Ishikawa (cell line): ENCODE results near the gene TMEM167B.

Source experiments
- CEBPB ChIP-seq: IDR thresholded peaks from 2 replicates; pipeline ENCODE4 v1.6.1; 2012
- CREB1 ChIP-seq: IDR thresholded peaks from 2 replicates; pipeline ENCODE4 v1.6.1; 2012; ENCODE audit warnings: low read depth
- EGR1 ChIP-seq: IDR thresholded peaks from 2 replicates; pipeline ENCODE4 v1.6.1; 2012
- EP300 ChIP-seq: IDR thresholded peaks from 2 replicates; pipeline ENCODE4 v1.6.1; 2012; ENCODE audit warnings: borderline replicate concordance
- FOXM1 ChIP-seq: IDR thresholded peaks from 2 replicates; pipeline ENCODE4 v1.6.1; 2012; ENCODE audit warnings: low read depth, borderline replicate concordance
- NFIC ChIP-seq: IDR thresholded peaks from 2 replicates; pipeline ENCODE4 v1.6.1; 2012
- RAD21 ChIP-seq: IDR thresholded peaks from 2 replicates; pipeline ENCODE4 v1.6.1; 2012; ENCODE audit warnings: low read depth
- REST ChIP-seq: IDR thresholded peaks from 2 replicates; pipeline ENCODE4 v1.6.1; 2012; ENCODE audit warnings: low read depth, mild to moderate bottlenecking
- TAF1 ChIP-seq: IDR thresholded peaks from 2 replicates; pipeline ENCODE4 v1.6.1; 2012; ENCODE audit warnings: low read depth, mild to moderate bottlenecking
- TCF12 ChIP-seq: IDR thresholded peaks from 2 replicates; pipeline ENCODE4 v1.6.1; 2012; ENCODE audit warnings: low read depth
- TEAD4 ChIP-seq: IDR thresholded peaks from 2 replicates; pipeline ENCODE4 v1.6.1; 2012
- YY1 ChIP-seq: IDR thresholded peaks from 2 replicates; pipeline ENCODE4 v1.6.1; 2012; ENCODE audit warnings: low read depth
- ZBTB7A ChIP-seq: IDR thresholded peaks from 2 replicates; pipeline ENCODE4 v1.6.1; 2012; ENCODE audit warnings: low read depth
- TF ChIP-seq, protein P1 (sequence below): IDR thresholded peaks from 2 replicates; pipeline ENCODE4 v1.6.1; 2012
- TF ChIP-seq, protein P2 (sequence below): IDR thresholded peaks from 2 replicates; pipeline ENCODE4 v1.6.1; 2012

Gene TMEM167B

DNA sequence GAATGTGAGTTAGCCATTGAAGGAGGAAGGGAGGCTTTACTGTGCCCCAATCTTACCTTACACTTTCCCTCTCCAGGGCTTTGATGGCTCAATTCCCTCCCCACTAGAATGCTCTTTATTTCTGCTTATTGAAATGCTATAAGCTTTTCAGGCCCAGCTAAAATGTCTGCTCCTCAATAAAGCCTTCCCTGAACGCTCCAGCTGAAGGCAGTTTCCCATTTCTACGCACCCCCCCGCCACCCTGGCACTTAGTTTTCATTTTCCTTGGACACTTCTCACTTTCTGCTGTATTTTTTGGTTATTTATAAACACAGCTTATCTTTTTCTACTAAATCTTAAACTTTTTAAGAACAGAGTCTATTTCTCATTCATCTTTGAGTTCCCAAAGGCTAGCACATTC, 7.1 kb upstream of the TMEM167B start:
- no peak for TF ChIP-seq EGR1
- TF ChIP-seq FOXM1: no peak
- TF ChIP-seq REST: no peak
- no peak for TF ChIP-seq CREB1
- no peak for TF ChIP-seq EP300
- TF ChIP-seq TEAD4: no peak
- no peak for TF ChIP-seq YY1
- TF ChIP-seq, protein P1, sequence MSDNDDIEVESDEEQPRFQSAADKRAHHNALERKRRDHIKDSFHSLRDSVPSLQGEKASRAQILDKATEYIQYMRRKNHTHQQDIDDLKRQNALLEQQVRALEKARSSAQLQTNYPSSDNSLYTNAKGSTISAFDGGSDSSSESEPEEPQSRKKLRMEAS: no peak
- no peak for TF ChIP-seq TAF1
- TF ChIP-seq NFIC: no peak
- no peak for TF ChIP-seq CEBPB
- TF ChIP-seq, protein P2, sequence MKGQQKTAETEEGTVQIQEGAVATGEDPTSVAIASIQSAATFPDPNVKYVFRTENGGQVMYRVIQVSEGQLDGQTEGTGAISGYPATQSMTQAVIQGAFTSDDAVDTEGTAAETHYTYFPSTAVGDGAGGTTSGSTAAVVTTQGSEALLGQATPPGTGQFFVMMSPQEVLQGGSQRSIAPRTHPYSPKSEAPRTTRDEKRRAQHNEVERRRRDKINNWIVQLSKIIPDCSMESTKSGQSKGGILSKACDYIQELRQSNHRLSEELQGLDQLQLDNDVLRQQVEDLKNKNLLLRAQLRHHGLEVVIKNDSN: no peak

- TF ChIP-seq, protein P2: no peak
- TF ChIP-seq TCF12: no peak
Measured at GRCh38 chr1:109083923-109084322, 6.6 kb upstream of the TMEM167B start.

DNA sequence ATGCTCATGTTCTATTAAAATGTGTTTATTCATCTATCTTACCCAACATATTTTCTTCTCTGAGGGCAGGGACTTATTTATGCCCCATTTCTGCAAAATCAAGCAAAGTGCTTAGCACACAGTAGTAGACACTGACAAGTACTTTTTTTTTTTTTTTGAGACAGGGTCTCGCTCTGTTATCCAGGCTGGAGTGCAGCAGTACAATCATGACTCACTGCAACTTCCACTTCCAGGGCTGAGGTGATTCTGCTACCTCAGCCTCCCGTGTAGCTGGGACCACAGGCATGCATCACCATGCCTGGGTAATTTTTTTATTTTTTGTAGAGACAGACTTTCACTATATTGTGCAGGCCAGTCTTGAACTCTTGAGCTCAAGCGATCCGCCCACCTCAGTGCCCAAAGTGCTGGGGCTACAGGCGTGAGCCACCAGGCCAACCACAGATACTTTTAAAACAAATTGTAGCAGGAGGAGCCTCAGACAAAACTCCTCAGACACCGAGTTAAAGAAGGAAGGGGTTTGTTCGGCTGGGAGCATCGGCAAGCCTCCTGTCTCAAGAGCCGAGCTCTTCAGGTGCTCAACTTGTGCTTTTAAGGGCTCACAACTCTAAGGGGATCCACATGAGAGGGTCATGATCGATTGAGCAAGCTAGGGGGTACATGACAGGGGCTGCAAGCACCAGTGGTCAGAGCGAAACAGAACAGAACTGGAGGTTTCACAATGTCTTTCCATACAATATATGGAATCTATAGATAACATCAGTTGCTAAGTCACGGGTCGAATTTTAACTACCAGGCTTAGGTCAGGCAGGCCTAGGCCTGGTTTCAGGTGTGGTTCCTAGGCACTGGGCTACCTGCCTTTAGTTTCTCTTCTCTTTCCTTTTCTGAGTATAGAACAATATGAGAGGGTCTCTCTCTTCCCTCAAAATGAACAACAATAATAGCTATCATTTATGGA, 5.7 kb upstream of the TMEM167B start:
- TF ChIP-seq ZBTB7A (no peak), REST (no peak), EP300 (no peak), CREB1 (no peak), TAF1 (no peak), EGR1 (no peak), CEBPB (no peak), TCF12 (no peak), RAD21 (no peak), FOXM1 (no peak), NFIC (no peak), YY1 (no peak), TEAD4 (no peak)
- TF ChIP-seq, protein P2: no peak
- TF ChIP-seq, protein P1: no peak

DNA sequence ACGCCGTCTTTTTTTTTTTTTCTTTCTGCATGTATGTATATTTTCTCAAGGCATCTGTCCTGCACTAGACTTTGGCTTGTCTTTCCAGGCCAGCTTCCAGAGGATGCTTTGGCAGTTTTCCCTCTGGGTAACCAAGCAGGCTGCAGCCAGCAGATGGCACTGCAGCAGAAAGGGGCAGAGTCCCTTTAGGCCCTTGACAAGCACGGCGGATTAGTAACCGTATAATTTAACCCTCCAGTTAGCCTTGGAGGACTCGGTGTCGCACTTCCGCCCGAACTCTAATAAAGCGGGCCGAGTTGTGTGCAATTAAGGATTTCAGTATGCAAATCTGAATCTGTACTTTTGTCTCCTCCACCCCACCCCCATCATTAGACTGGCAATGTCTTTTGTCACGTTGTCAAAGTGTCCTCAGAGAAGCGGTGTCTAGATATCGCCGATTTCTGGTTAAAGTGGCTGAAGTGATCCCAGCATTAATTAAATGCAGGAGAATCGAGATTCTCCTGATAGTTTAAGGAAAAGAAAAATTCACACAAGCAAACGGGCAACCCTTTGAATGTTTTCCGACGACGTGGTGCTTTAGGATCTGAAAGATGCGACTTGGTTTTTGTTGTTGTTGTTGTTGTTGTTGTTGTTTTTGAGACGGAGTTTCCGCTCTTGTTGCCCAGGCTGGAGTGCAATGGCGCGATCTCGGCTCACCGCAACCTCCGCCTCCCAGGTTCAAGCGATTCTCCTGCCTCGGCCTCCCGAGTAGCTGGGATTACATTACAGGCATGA, 1.1 kb upstream of the TMEM167B start:
- TF ChIP-seq RAD21: peak; percentile 29; the same call in 1 of the 2 replicates
- no peak for TF ChIP-seq TCF12

- TF ChIP-seq YY1 (no peak), ZBTB7A (no peak), EGR1 (no peak), TAF1 (no peak), EP300 (no peak), NFIC (no peak)
- TF ChIP-seq, protein P1: no peak
Measured at GRCh38 chr1:109091078-109091838, 694 bp downstream of the TMEM167B start.
